ENCODE results near the gene GOLT1A. TPM values are rescaled to one million over a fixed set of nuclear protein-coding genes. Genes with fewer than 3 reads are reported as not detected.

GOLT1A gene
- total RNA-seq, 1 experiment from 2014 or later, result not detected

DNA sequence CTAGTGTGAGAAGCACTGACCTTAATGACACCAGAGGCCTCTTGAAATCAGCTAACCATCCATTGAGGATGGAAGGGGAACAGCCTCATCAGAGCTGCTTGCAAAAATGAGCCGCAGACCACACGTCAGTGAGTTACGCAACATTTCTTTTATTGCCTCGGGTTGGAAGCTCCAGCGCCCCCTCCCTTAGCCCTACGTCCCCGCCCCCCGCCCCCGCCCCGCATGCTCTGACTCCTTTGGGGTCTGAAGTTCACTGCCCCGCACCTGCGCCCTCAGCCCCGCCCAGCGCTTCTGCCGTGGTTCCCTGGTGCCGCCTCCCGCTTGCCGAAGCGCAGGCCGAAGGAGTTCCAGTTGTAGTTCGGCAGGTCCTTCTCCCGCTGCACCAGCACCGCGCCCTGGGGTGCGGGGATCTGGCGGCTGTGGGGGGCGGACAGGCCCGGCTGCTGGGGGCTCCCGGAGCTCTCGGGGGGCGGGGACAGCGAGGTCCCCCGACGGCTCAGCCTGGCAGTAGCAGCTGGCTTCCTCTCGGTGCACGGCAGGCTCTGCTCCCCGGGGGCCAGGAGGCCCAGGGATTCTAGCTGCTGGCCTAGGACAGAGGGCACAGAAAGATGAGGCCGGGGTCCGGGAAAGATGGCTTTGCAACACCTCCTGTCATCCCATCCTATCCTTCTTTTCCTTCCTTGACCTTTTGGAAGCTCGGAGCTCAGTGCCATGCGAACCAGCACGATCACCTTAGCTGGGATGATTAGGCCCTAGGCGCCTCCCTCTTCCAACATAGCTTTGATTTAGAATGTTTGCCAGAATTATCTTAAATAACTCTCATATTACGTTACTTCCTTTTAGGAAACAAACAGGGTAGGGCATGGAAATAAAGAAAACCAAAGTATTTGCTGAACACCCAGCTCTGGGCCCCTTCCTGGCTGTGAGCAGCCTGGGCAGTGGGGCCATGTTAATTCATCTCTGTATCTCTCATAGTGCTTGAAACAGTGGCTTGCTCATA is 23.3 kb downstream of the GOLT1A start:
- ChIA-PET CTCF (no interaction called here), POLR2A (ENCODE audit: low non-redundant PET) (interaction anchor here (0.5 to 0.6 kb wide), 2 partner anchors 316 to 391 kb away, joined by 3 to 4 read pairs; no protein-coding TSS in a partner anchor)
- peaks cover 14% of the 10 kb centered on the region for H3K4me1 ChIP-seq (ENCODE audit: insufficient read depth, low read length, poor library complexity, severe bottlenecking)
- H3K27me3 ChIP-seq (replicated peaks; ENCODE audit: insufficient read depth, low read depth, low read length, poor library complexity), result peaks cover 20% of the 10 kb centered on the region
- peak overlapping the region; percentile 23 for H3K4me3 ChIP-seq (ENCODE audit: low read depth, low read length, poor library complexity, severe bottlenecking)
- H3K36me3 ChIP-seq (ENCODE audit: insufficient read depth, low read length, poor library complexity, severe bottlenecking), result no peaks in the 10 kb centered on the region
- DNase-seq (ENCODE audit: low spot score), result peak; percentile 35
- no peak for TF ChIP-seq EZH2 (IDR thresholded peaks at IDR 0.05; ENCODE audit: borderline replicate concordance, low read depth, low read length, poor library complexity, severe bottlenecking)
- TF ChIP-seq, protein P1, sequence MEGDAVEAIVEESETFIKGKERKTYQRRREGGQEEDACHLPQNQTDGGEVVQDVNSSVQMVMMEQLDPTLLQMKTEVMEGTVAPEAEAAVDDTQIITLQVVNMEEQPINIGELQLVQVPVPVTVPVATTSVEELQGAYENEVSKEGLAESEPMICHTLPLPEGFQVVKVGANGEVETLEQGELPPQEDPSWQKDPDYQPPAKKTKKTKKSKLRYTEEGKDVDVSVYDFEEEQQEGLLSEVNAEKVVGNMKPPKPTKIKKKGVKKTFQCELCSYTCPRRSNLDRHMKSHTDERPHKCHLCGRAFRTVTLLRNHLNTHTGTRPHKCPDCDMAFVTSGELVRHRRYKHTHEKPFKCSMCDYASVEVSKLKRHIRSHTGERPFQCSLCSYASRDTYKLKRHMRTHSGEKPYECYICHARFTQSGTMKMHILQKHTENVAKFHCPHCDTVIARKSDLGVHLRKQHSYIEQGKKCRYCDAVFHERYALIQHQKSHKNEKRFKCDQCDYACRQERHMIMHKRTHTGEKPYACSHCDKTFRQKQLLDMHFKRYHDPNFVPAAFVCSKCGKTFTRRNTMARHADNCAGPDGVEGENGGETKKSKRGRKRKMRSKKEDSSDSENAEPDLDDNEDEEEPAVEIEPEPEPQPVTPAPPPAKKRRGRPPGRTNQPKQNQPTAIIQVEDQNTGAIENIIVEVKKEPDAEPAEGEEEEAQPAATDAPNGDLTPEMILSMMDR (conservative IDR thresholded peaks at IDR 0.05; ENCODE audit: low read depth, low read length), result no peak
- H3K27ac ChIP-seq (ENCODE audit: low read depth, low read length, poor library complexity, severe bottlenecking), result no peak overlapping the region
- intact Hi-C loops (cut with micrococcal nuclease; ENCODE audit: unreplicated experiment), result no loop called here
- H3K9me3 ChIP-seq (ENCODE audit: low read depth, low read length, poor library complexity, severe bottlenecking), result no peaks in the 10 kb centered on the region
- no TSS peak for BruUV-seq (replicated peaks)

DNA sequence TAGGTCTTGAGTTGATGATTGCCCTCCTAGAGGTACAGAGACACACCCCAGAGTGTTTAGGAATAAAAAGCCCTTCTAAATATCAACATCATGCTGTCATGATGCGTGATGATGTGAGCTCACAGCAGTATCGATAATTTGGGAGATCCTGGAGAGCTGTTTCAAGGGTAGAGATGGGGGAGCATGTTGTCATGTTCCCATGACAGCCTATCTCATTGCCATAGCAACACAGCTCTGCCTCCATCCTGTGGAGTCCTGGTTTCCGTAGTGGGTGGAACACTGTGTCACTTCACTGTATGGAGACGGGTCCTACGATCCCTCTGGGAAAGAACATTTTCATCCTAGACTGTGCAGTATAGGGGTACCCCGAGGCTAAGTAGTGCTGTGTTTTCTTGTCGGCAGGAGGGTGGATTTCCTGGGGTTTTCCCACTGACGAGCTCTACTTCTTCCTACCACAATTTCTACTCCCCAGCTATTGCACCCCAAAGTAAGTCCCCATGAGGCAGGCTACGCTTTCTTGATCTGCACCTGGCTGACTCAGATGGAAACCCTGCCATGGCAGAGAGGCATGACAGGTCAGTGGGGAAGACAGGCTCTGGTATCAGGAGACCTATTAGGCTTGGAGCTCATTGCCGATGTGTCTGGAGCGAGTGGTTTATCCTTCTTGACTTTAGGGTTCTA is 24.7 kb downstream of the GOLT1A start:
- no peak for DNase-seq (ENCODE audit: low spot score)
- intact Hi-C loops (cut with micrococcal nuclease; ENCODE audit: unreplicated experiment), result no loop called here
- Histone ChIP-seq H3K27me3 (replicated peaks; ENCODE audit: insufficient read depth, low read depth, low read length, poor library complexity) (peaks cover 20% of the 10 kb centered on the region), H3K9me3 (ENCODE audit: low read depth, low read length, poor library complexity, severe bottlenecking) (no peaks in the 10 kb centered on the region), H3K27ac (ENCODE audit: low read depth, low read length, poor library complexity, severe bottlenecking) (no peak overlapping the region), H3K4me1 (ENCODE audit: insufficient read depth, low read length, poor library complexity, severe bottlenecking) (peaks cover 14% of the 10 kb centered on the region), H3K36me3 (ENCODE audit: insufficient read depth, low read length, poor library complexity, severe bottlenecking) (no peaks in the 10 kb centered on the region), H3K4me3 (ENCODE audit: low read depth, low read length, poor library complexity, severe bottlenecking) (no peak overlapping the region)
- POLR2A ChIA-PET (ENCODE audit: low non-redundant PET), result no interaction called here
- no peak for TF ChIP-seq EZH2 (IDR thresholded peaks at IDR 0.05; ENCODE audit: borderline replicate concordance, low read depth, low read length, poor library complexity, severe bottlenecking)
- TF ChIP-seq, protein P1 (conservative IDR thresholded peaks at IDR 0.05; ENCODE audit: low read depth, low read length), result no peak
- CTCF ChIA-PET, result no interaction called here
- BruUV-seq (replicated peaks), result no TSS peak

DNA sequence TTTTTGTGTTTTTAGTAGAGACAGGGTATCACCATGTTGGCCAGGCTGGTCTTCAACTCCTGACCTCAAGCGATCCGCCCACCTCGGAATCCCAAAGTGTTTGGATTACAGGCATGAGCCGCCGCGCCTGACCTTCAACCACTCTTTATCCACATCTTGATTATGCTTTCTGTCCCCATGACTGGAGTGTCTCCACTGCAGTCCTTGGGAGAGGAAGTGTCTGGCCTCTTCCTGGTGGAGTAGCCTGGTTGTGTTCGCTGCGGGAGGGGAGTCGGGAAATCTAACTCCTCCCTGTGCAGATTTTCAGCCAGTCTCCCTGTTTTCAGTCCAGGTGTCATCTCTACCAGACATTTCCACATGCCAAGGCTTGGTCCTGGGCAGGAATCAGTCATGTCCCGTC is 27.2 kb downstream of the GOLT1A start:
- DNase-seq (ENCODE audit: low spot score), result no peak
- ChIA-PET POLR2A (ENCODE audit: low non-redundant PET) (no interaction called here), CTCF (no interaction called here)
- Histone ChIP-seq H3K9me3 (ENCODE audit: low read depth, low read length, poor library complexity, severe bottlenecking) (no peaks in the 10 kb centered on the region), H3K27me3 (replicated peaks; ENCODE audit: insufficient read depth, low read depth, low read length, poor library complexity) (peaks cover 20% of the 10 kb centered on the region), H3K4me1 (ENCODE audit: insufficient read depth, low read length, poor library complexity, severe bottlenecking) (peaks cover 14% of the 10 kb centered on the region), H3K27ac (ENCODE audit: low read depth, low read length, poor library complexity, severe bottlenecking) (no peak overlapping the region), H3K4me3 (ENCODE audit: low read depth, low read length, poor library complexity, severe bottlenecking) (no peak overlapping the region), H3K36me3 (ENCODE audit: insufficient read depth, low read length, poor library complexity, severe bottlenecking) (no peaks in the 10 kb centered on the region)
- no peak for TF ChIP-seq EZH2 (IDR thresholded peaks at IDR 0.05; ENCODE audit: borderline replicate concordance, low read depth, low read length, poor library complexity, severe bottlenecking)
- TF ChIP-seq, protein P1 (conservative IDR thresholded peaks at IDR 0.05; ENCODE audit: low read depth, low read length), result no peak
- no TSS peak for BruUV-seq (replicated peaks)
- intact Hi-C loops (cut with micrococcal nuclease; ENCODE audit: unreplicated experiment), result no loop called here
